Keratinocyte (primary cell): ENCODE data around the gene USP31. TPM values are rescaled to one million over a fixed set of nuclear protein-coding genes. Genes with fewer than 3 reads are reported as not detected.

Experiments used
- DNase-seq: peaks from one replicate; pipeline ENCODE4 v3.0.0-alpha.2; 2011; ENCODE audit warnings: low read depth, missing footprints, low spot score
- FAIRE-seq: peaks from 2 replicates; lab custom pipeline; 2011; peaks lifted over from hg19 to GRCh38; lab: Jason Lieb, UNC
- H2AFZ ChIP-seq: 2 replicates; pipeline ENCODE4 v1.6.0; 2012; ENCODE audit warnings: low read length, control low read depth, inconsistent platforms; ENCODE audit not compliant: control insufficient read depth
- H3K27ac ChIP-seq: 2 replicates; pipeline ENCODE4 v1.5.1; 2011; ENCODE audit warnings: low read length; ENCODE audit not compliant: control insufficient read depth, insufficient read depth
- H3K27me3 ChIP-seq: 3 replicates; pipeline ENCODE4 v1.6.0; 2011; ENCODE audit warnings: low read length; ENCODE audit not compliant: control insufficient read depth, insufficient read depth; ENCODE audit errors: extremely low read depth
- H3K36me3 ChIP-seq, 2 experiments: 2 replicates in 1 of 2; 3 replicates in 1 of 2; pipeline ENCODE4 v1.5.1; 2011; ENCODE audit warnings: low read length in 2 of 2, mild to moderate bottlenecking in 1 of 2; ENCODE audit not compliant: control insufficient read depth in 2 of 2, insufficient read depth in 2 of 2; ENCODE audit errors: extremely low read depth in 1 of 2
- H3K4me1 ChIP-seq: 3 replicates; pipeline ENCODE4 v1.5.1; 2011; ENCODE audit warnings: low read length; ENCODE audit not compliant: control insufficient read depth, insufficient read depth; ENCODE audit errors: extremely low read depth
- H3K4me2 ChIP-seq: 3 replicates; pipeline ENCODE4 v1.6.0; 2011; ENCODE audit warnings: low read depth, low read length; ENCODE audit not compliant: control insufficient read depth, insufficient read depth; ENCODE audit errors: extremely low read depth
- H3K4me3 ChIP-seq, 3 experiments: fragments of 200-600 bp in 1 of 3; sonication (generic) in 1 of 3; 2 replicates in 2 of 3; 3 replicates in 1 of 3; pipeline ENCODE4 v1.5.1; 2011 to 2016; ENCODE audit warnings: low read length in 3 of 3, mild to moderate bottlenecking in 3 of 3, control low read depth in 2 of 3, inconsistent platforms in 1 of 3, low read depth in 1 of 3, mixed read lengths in 1 of 3, mixed run types in 1 of 3, moderate library complexity in 1 of 3; ENCODE audit not compliant: control insufficient read depth in 2 of 3, insufficient read depth in 2 of 3; ENCODE audit errors: extremely low read depth in 1 of 3
- H3K79me2 ChIP-seq: 2 replicates; pipeline ENCODE4 v1.6.0; 2012; ENCODE audit warnings: low read length; ENCODE audit not compliant: control insufficient read depth, insufficient read depth
- H3K9ac ChIP-seq: 3 replicates; pipeline ENCODE4 v1.6.0; 2011; ENCODE audit warnings: low read length; ENCODE audit not compliant: control insufficient read depth, insufficient read depth; ENCODE audit errors: extremely low read depth
- H3K9me1 ChIP-seq: 3 replicates; pipeline ENCODE4 v1.6.0; 2011; ENCODE audit warnings: low read length; ENCODE audit not compliant: control insufficient read depth, insufficient read depth; ENCODE audit errors: extremely low read depth
- H3K9me3 ChIP-seq: 2 replicates; pipeline ENCODE4 v1.5.1; 2012; ENCODE audit warnings: low read depth, low read length; ENCODE audit not compliant: control insufficient read depth
- H4K20me1 ChIP-seq: 3 replicates; pipeline ENCODE4 v1.6.0; 2011; ENCODE audit warnings: low read length; ENCODE audit not compliant: control insufficient read depth, insufficient read depth; ENCODE audit errors: extremely low read depth
- CTCF ChIP-seq, 3 experiments: IDR thresholded peaks in 1 of 3; conservative IDR thresholded peaks in 1 of 3; optimal IDR thresholded peaks in 1 of 3; 2 replicates in 2 of 3; 3 replicates in 1 of 3; pipeline versions ENCODE3 to v1.5.1; 2011; ENCODE audit warnings: low read length in 3 of 3, mild to moderate bottlenecking in 3 of 3, moderate library complexity in 2 of 3, control low read depth in 1 of 3, inconsistent platforms in 1 of 3; ENCODE audit not compliant: insufficient read depth in 2 of 3; ENCODE audit errors: extremely low read depth in 1 of 3
- EZH2 ChIP-seq: IDR thresholded peaks from one replicate; pipeline ENCODE4 v1.6.1; 2012; ENCODE audit warnings: inconsistent platforms, mild to moderate bottlenecking, low read length, moderate library complexity
- dilution Hi-C: fragments of 300-500 bp; cut with MboI; formaldehyde crosslinking; loops from one replicate; pipeline ENCODE4 v1.7.0; 2020; ENCODE audit warnings: low sequenced_read_pairs; ENCODE audit not compliant: extremely low pct_ligation_motif_present
- polyA plus RNA-seq, 5 experiments: library from polyadenylated mRNA; depleted of rRNA in 3 of 5; stranded (reverse) in 3 of 5; stranded (forward) in 1 of 5; unstranded in 1 of 5; fragments of >200 nt; gene quantifications; 1 replicate in 1 of 5; 2 replicates in 3 of 5; 3 replicates in 1 of 5; pipeline versions ENCODE4 v1.2.1 to v1.2.3, GENCODE V29; 2011 to 2012; ENCODE audit warnings: missing spikeins in 2 of 5, low read depth in 1 of 5, low replicate concordance in 1 of 5

The USP31 gene
- polyA plus RNA-seq, 1 donor (not counting 4 experiments of a cell fraction or from before 2014, with no cell fraction given), result 16.3 TPM

DNA sequence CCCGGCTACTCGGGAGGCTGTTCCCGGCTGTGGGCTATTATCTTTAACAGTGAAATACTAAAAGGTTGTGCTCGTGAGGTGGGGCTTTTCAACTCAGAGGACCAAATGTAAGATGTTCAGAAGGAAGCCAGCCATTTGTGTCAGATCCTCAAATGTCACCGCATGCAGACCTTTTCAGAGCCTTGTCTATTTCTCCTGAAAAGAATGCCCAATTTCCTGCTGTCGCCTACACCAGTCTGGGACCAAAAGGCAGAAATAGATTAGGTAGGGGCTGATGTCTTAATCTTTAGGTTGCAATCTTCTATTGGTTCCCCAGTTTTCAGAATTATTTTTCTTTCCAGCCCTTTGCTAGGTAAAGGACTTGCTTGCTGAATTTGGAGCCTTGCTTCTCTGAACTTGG lies 8.9 kb upstream of the USP31 start:
- no peaks in the 10 kb centered on the region for H3K9me1 ChIP-seq
- no peak for FAIRE-seq
- no peak overlapping the region for H3K4me2 ChIP-seq
- DNase-seq, result no peak
- no peak overlapping the region for H3K4me3 ChIP-seq
- H3K36me3 ChIP-seq, result no peaks in the 10 kb centered on the region
- dilution Hi-C loops, result loop anchor here (25.0 kb wide), 1 partner anchor 229 kb away; no protein-coding TSS in a partner anchor
- no peak overlapping the region for H3K27ac ChIP-seq
- no peaks in the 10 kb centered on the region for H3K9me3 ChIP-seq
- H3K27me3 ChIP-seq, result no peaks in the 10 kb centered on the region
- H3K9ac ChIP-seq, result no peak overlapping the region
- H4K20me1 ChIP-seq, result no peaks in the 10 kb centered on the region
- H3K79me2 ChIP-seq, result no peaks in the 10 kb centered on the region
- TF ChIP-seq EZH2 (no peak), CTCF (optimal IDR thresholded peaks at IDR 0.05 in 1 of 3, IDR thresholded peaks at IDR 0.05 in 1 of 3, conservative IDR thresholded peaks at IDR 0.05 in 1 of 3; ENCODE audit: extremely low read depth in 1 of 3, insufficient read depth in 2 of 3, low read length in 3 of 3) (no peak)
- no peaks in the 10 kb centered on the region for H3K4me1 ChIP-seq
- H2AFZ ChIP-seq, result no peak overlapping the region

GRCh38 chr16:23156946-23157460 lies 7.8 kb upstream of the USP31 start:
- dilution Hi-C loops, result loop anchor here (25.0 kb wide), 1 partner anchor 230 kb away; no protein-coding TSS in a partner anchor
- Histone ChIP-seq H3K9me3 (no peaks in the 10 kb centered on the region), H3K9me1 (no peaks in the 10 kb centered on the region), H3K4me1 (peaks cover 6% of the 10 kb centered on the region), H3K4me2 (no peak overlapping the region), H3K79me2 (no peaks in the 10 kb centered on the region), H3K9ac (no peak overlapping the region), H2AFZ (no peak overlapping the region), H4K20me1 (no peaks in the 10 kb centered on the region), H3K36me3 (no peaks in the 10 kb centered on the region), H3K27me3 (no peaks in the 10 kb centered on the region), H3K4me3 (no peak overlapping the region), H3K27ac (no peak overlapping the region)
- DNase-seq, result no peak
- no peak for FAIRE-seq
- no peak for TF ChIP-seq EZH2

DNA sequence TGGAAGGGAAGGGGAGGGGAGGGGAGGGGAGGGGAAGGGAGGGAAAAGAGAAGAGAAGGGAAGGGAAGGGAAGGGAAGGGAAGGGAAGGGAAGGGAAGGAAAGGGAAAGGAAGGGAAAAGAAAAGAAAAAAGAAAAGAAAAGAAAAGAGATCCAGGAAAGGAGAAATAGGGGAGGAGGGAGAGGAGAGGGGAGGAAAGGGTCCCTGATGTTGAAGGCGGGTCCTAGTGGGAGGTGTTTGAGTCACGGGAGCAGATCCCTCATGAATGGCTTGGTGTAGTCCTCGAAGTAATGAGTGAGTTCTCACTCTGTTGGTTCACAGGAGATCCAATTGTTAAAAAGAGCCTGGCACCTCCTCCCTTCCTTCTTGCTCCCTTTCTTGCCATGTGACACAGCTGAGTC lies 6.9 kb upstream of the USP31 start:
- no peaks in the 10 kb centered on the region for H4K20me1 ChIP-seq
- no peak overlapping the region for H3K4me3 ChIP-seq
- no peak overlapping the region for H3K27ac ChIP-seq
- no peaks in the 10 kb centered on the region for H3K9me3 ChIP-seq
- no peak overlapping the region for H3K9ac ChIP-seq
- DNase-seq (no peak), FAIRE-seq (no peak)
- H3K27me3 ChIP-seq, result no peaks in the 10 kb centered on the region
- no peaks in the 10 kb centered on the region for H3K9me1 ChIP-seq
- dilution Hi-C loops, result loop anchor here (25.0 kb wide), 1 partner anchor 231 kb away; no protein-coding TSS in a partner anchor
- peaks cover 6% of the 10 kb centered on the region for H3K4me1 ChIP-seq
- H3K79me2 ChIP-seq, result no peaks in the 10 kb centered on the region
- no peak for TF ChIP-seq EZH2
- no peak for TF ChIP-seq CTCF (optimal IDR thresholded peaks at IDR 0.05 in 1 of 3, IDR thresholded peaks at IDR 0.05 in 1 of 3, conservative IDR thresholded peaks at IDR 0.05 in 1 of 3; ENCODE audit: extremely low read depth in 1 of 3, insufficient read depth in 2 of 3, low read length in 3 of 3)
- no peaks in the 10 kb centered on the region for H3K36me3 ChIP-seq
- no peak overlapping the region for H3K4me2 ChIP-seq
- H2AFZ ChIP-seq, result no peak overlapping the region
